ENCODE results near the gene RAB30.

RAB30 gene

GRCh38 chr11:83087035-83087434, 15.3 kb upstream of the RAB30 start:
- TF ChIP-seq SUZ12 (IDR thresholded peaks at IDR 0.05; ENCODE audit: extremely low read depth, insufficient read depth, insufficient read length), result no peak
- no peak for TF ChIP-seq ZNF274 (IDR thresholded peaks at IDR 0.05; ENCODE audit: low read depth, low read length)
- TF ChIP-seq YY1 (IDR thresholded peaks at IDR 0.05; ENCODE audit: insufficient read depth, insufficient read length), result no peak

GRCh38 chr11:83079820-83080219, 8.1 kb upstream of the RAB30 start:
- no peak for DNase-seq (ENCODE audit: low read depth, low spot score)
- H3K4me1 ChIP-seq (ENCODE audit: insufficient read depth, insufficient read length), result no peaks in the 10 kb centered on the region
- H3K36me3 ChIP-seq (ENCODE audit: insufficient read depth, insufficient read length, low read length), result peaks cover 48% of the 10 kb centered on the region
- no peak overlapping the region for H3K9ac ChIP-seq (ENCODE audit: insufficient read length, low read depth)
- H3K9me3 ChIP-seq (ENCODE audit: insufficient read depth, low read length), result no peaks in the 10 kb centered on the region
- H3K27me3 ChIP-seq (ENCODE audit: insufficient read depth, insufficient read length), result no peaks in the 10 kb centered on the region
- H3K4me3 ChIP-seq (ENCODE audit: insufficient read length, low read depth), result no peak overlapping the region
- no peak for TF ChIP-seq SUZ12 (IDR thresholded peaks at IDR 0.05; ENCODE audit: extremely low read depth, insufficient read depth, insufficient read length)
- TF ChIP-seq YY1 (IDR thresholded peaks at IDR 0.05; ENCODE audit: insufficient read depth, insufficient read length), result no peak

More at GRCh38 chr11:83087035-83087434, 15.3 kb upstream of the RAB30 start:
- Histone ChIP-seq H3K9ac (ENCODE audit: insufficient read length, low read depth) (no peak overlapping the region), H3K4me1 (ENCODE audit: insufficient read depth, insufficient read length) (no peaks in the 10 kb centered on the region), H3K9me3 (ENCODE audit: insufficient read depth, low read length) (no peaks in the 10 kb centered on the region), H3K4me3 (ENCODE audit: insufficient read length, low read depth) (no peak overlapping the region), H3K27me3 (ENCODE audit: insufficient read depth, insufficient read length) (no peaks in the 10 kb centered on the region), H3K36me3 (ENCODE audit: insufficient read depth, insufficient read length, low read length) (peaks cover 3% of the 10 kb centered on the region)
- DNase-seq (ENCODE audit: low read depth, low spot score), result no peak

GRCh38 chr11:83078269-83078668, 6.6 kb upstream of the RAB30 start:
- Histone ChIP-seq H3K36me3 (ENCODE audit: insufficient read depth, insufficient read length, low read length) (peaks cover 64% of the 10 kb centered on the region), H3K4me1 (ENCODE audit: insufficient read depth, insufficient read length) (no peaks in the 10 kb centered on the region)

GRCh38 chr11:83073884-83074283, 2.2 kb upstream of the RAB30 start:
- Histone ChIP-seq H3K4me1 (ENCODE audit: insufficient read depth, insufficient read length) (no peaks in the 10 kb centered on the region), H3K4me3 (ENCODE audit: insufficient read length, low read depth) (no peak overlapping the region), H3K9ac (ENCODE audit: insufficient read length, low read depth) (no peak overlapping the region), H3K27me3 (ENCODE audit: insufficient read depth, insufficient read length) (no peaks in the 10 kb centered on the region), H3K9me3 (ENCODE audit: insufficient read depth, low read length) (no peaks in the 10 kb centered on the region), H3K36me3 (ENCODE audit: insufficient read depth, insufficient read length, low read length) (peaks cover 52% of the 10 kb centered on the region)
- no peak for DNase-seq (ENCODE audit: low read depth, low spot score)
- no peak for TF ChIP-seq YY1 (IDR thresholded peaks at IDR 0.05; ENCODE audit: insufficient read depth, insufficient read length)
- TF ChIP-seq SUZ12 (IDR thresholded peaks at IDR 0.05; ENCODE audit: extremely low read depth, insufficient read depth, insufficient read length), result no peak
- no peak for TF ChIP-seq ZNF274 (IDR thresholded peaks at IDR 0.05; ENCODE audit: low read depth, low read length)

More at GRCh38 chr11:83078269-83078668, 6.6 kb upstream of the RAB30 start:
- Histone ChIP-seq H3K9me3 (ENCODE audit: insufficient read depth, low read length) (no peaks in the 10 kb centered on the region), H3K9ac (ENCODE audit: insufficient read length, low read depth) (no peak overlapping the region), H3K4me3 (ENCODE audit: insufficient read length, low read depth) (no peak overlapping the region), H3K27me3 (ENCODE audit: insufficient read depth, insufficient read length) (no peaks in the 10 kb centered on the region)
- DNase-seq (ENCODE audit: low read depth, low spot score), result no peak
- TF ChIP-seq YY1 (IDR thresholded peaks at IDR 0.05; ENCODE audit: insufficient read depth, insufficient read length), result no peak
- no peak for TF ChIP-seq SUZ12 (IDR thresholded peaks at IDR 0.05; ENCODE audit: extremely low read depth, insufficient read depth, insufficient read length)
- TF ChIP-seq ZNF274 (IDR thresholded peaks at IDR 0.05; ENCODE audit: low read depth, low read length), result no peak

GRCh38 chr11:83073258-83073657, 1.6 kb upstream of the RAB30 start:
- H3K9ac ChIP-seq (ENCODE audit: insufficient read length, low read depth), result no peak overlapping the region
- H3K4me1 ChIP-seq (ENCODE audit: insufficient read depth, insufficient read length), result no peaks in the 10 kb centered on the region
- TF ChIP-seq ZNF274 (IDR thresholded peaks at IDR 0.05; ENCODE audit: low read depth, low read length) (no peak), SUZ12 (IDR thresholded peaks at IDR 0.05; ENCODE audit: extremely low read depth, insufficient read depth, insufficient read length) (no peak), YY1 (IDR thresholded peaks at IDR 0.05; ENCODE audit: insufficient read depth, insufficient read length) (no peak)
- no peaks in the 10 kb centered on the region for H3K9me3 ChIP-seq (ENCODE audit: insufficient read depth, low read length)
- DNase-seq (ENCODE audit: low read depth, low spot score), result no peak
- H3K27me3 ChIP-seq (ENCODE audit: insufficient read depth, insufficient read length), result no peaks in the 10 kb centered on the region
- peak overlapping the region; percentile 96 for H3K4me3 ChIP-seq (ENCODE audit: insufficient read length, low read depth)
- peaks cover 45% of the 10 kb centered on the region for H3K36me3 ChIP-seq (ENCODE audit: insufficient read depth, insufficient read length, low read length)

GRCh38 chr11:83072350-83073242, 899 bp upstream of the RAB30 start:
- H3K9ac ChIP-seq (ENCODE audit: insufficient read length, low read depth), result peak overlapping the region; percentile 100
- TF ChIP-seq YY1 (IDR thresholded peaks at IDR 0.05; ENCODE audit: insufficient read depth, insufficient read length) (no peak), SUZ12 (IDR thresholded peaks at IDR 0.05; ENCODE audit: extremely low read depth, insufficient read depth, insufficient read length) (no peak), ZNF274 (IDR thresholded peaks at IDR 0.05; ENCODE audit: low read depth, low read length) (no peak)
- H3K4me1 ChIP-seq (ENCODE audit: insufficient read depth, insufficient read length), result no peaks in the 10 kb centered on the region
- peak overlapping the region; percentile 96 for H3K4me3 ChIP-seq (ENCODE audit: insufficient read length, low read depth)
- no peak for DNase-seq (ENCODE audit: low read depth, low spot score)
- peaks cover 40% of the 10 kb centered on the region for H3K36me3 ChIP-seq (ENCODE audit: insufficient read depth, insufficient read length, low read length)
- no peaks in the 10 kb centered on the region for H3K27me3 ChIP-seq (ENCODE audit: insufficient read depth, insufficient read length)
- H3K9me3 ChIP-seq (ENCODE audit: insufficient read depth, low read length), result no peaks in the 10 kb centered on the region

- H3K27me3 ChIP-seq (ENCODE audit: insufficient read depth, insufficient read length), result no peaks in the 10 kb centered on the region
- DNase-seq (ENCODE audit: low read depth, low spot score), result peak; percentile 30
- H3K4me1 ChIP-seq (ENCODE audit: insufficient read depth, insufficient read length), result no peaks in the 10 kb centered on the region
- peak overlapping the region; percentile 66 for H3K4me3 ChIP-seq (ENCODE audit: insufficient read length, low read depth)
- peaks cover 29% of the 10 kb centered on the region for H3K36me3 ChIP-seq (ENCODE audit: insufficient read depth, insufficient read length, low read length)
- H3K9ac ChIP-seq (ENCODE audit: insufficient read length, low read depth), result peak overlapping the region; percentile 82
- H3K9me3 ChIP-seq (ENCODE audit: insufficient read depth, low read length), result no peaks in the 10 kb centered on the region
- TF ChIP-seq YY1 (IDR thresholded peaks at IDR 0.05; ENCODE audit: insufficient read depth, insufficient read length) (no peak), SUZ12 (IDR thresholded peaks at IDR 0.05; ENCODE audit: extremely low read depth, insufficient read depth, insufficient read length) (no peak), ZNF274 (IDR thresholded peaks at IDR 0.05; ENCODE audit: low read depth, low read length) (no peak)
Measured at GRCh38 chr11:83070731-83071566, 748 bp downstream of the RAB30 start.

All from NT2/D1 (cell line).